ENCODE data around the gene ATXN1. TPM values are rescaled to one million over a fixed set of nuclear protein-coding genes. Genes with fewer than 3 reads are reported as not detected.
"Not testable (repeated sequence)": the region's sequence is repeated elsewhere in the genome, so short reads cannot be mapped to it uniquely, and the experiment has no call there.

The ATXN1 gene
- total RNA-seq, 1 donor from 2014 or later = 23.7 TPM

- no peak for DNase-seq (ENCODE audit: extremely low read depth, low read depth, low spot score)
Measured at GRCh38 chr6:16548121-16548520, 213.1 kb downstream of the ATXN1 start.

GRCh38 chr6:16547587-16547986 is 213.7 kb downstream of the ATXN1 start:
- DNase-seq (ENCODE audit: extremely low read depth, low read depth, low spot score) = no peak

GRCh38 chr6:16546861-16547260 is 214.4 kb downstream of the ATXN1 start:
- DNase-seq (ENCODE audit: extremely low read depth, low read depth, low spot score) = no peak

GRCh38 chr6:16545382-16545781 is 215.9 kb downstream of the ATXN1 start:
- DNase-seq (ENCODE audit: extremely low read depth, low read depth, low spot score) = no peak

GRCh38 chr6:16544521-16544920 is 216.7 kb downstream of the ATXN1 start:
- DNase-seq (ENCODE audit: extremely low read depth, low read depth, low spot score) = no peak

- no peak for DNase-seq (ENCODE audit: extremely low read depth, low read depth, low spot score)
Measured at GRCh38 chr6:16544006-16544405, 217.3 kb downstream of the ATXN1 start.

GRCh38 chr6:16543521-16543920 is 217.7 kb downstream of the ATXN1 start:
- DNase-seq (ENCODE audit: extremely low read depth, low read depth, low spot score) = no peak

GRCh38 chr6:16542070-16542469 is 219.2 kb downstream of the ATXN1 start:
- DNase-seq (ENCODE audit: extremely low read depth, low read depth, low spot score) = no peak

GRCh38 chr6:16540804-16541752 is 220.2 kb downstream of the ATXN1 start:
- DNase-seq (ENCODE audit: extremely low read depth, low read depth, low spot score) = no peak

GRCh38 chr6:16540383-16540782 is 220.9 kb downstream of the ATXN1 start:
- DNase-seq (ENCODE audit: extremely low read depth, low read depth, low spot score) = not testable (repeated sequence)

GRCh38 chr6:16539086-16539931 is 222.0 kb downstream of the ATXN1 start:
- no peak for DNase-seq (ENCODE audit: extremely low read depth, low read depth, low spot score)

GRCh38 chr6:16535564-16535963 is 225.7 kb downstream of the ATXN1 start:
- DNase-seq (ENCODE audit: extremely low read depth, low read depth, low spot score) = no peak

GRCh38 chr6:16533721-16534136 is 227.5 kb downstream of the ATXN1 start:
- no peak for DNase-seq (ENCODE audit: extremely low read depth, low read depth, low spot score)

GRCh38 chr6:16533210-16533609 is 228.1 kb downstream of the ATXN1 start:
- DNase-seq (ENCODE audit: extremely low read depth, low read depth, low spot score) = no peak

GRCh38 chr6:16527691-16528090 is 233.6 kb downstream of the ATXN1 start:
- no peak for DNase-seq (ENCODE audit: extremely low read depth, low read depth, low spot score)

- no peak for DNase-seq (ENCODE audit: extremely low read depth, low read depth, low spot score)
Measured at GRCh38 chr6:16524380-16524707, 236.9 kb downstream of the ATXN1 start.

GRCh38 chr6:16523606-16524379 is 237.5 kb downstream of the ATXN1 start:
- no peak for DNase-seq (ENCODE audit: extremely low read depth, low read depth, low spot score)

GRCh38 chr6:16522937-16523336 is 238.3 kb downstream of the ATXN1 start:
- no peak for DNase-seq (ENCODE audit: extremely low read depth, low read depth, low spot score)

- no peak for DNase-seq (ENCODE audit: extremely low read depth, low read depth, low spot score)
Measured at GRCh38 chr6:16521528-16521927, 239.7 kb downstream of the ATXN1 start.

GRCh38 chr6:16519265-16520242 is 241.7 kb downstream of the ATXN1 start:
- no peak for DNase-seq (ENCODE audit: extremely low read depth, low read depth, low spot score)
